Stimulated activated CD8-positive, alpha-beta memory T cell treated with anti-CD3 and anti-CD28 coated beads, Interleukin-12 subunit alpha, Interleukin-12 subunit beta, amount 100 ng/mL, for 24 hours (primary cell): Measurements from ENCODE around the gene EPHA6.

ENCODE experiments used
- DNase-seq: peaks from one replicate; pipeline ENCODE4 v3.0.0-alpha.2; 2020; ENCODE audit errors: extremely low read depth

The EPHA6 gene

DNA sequence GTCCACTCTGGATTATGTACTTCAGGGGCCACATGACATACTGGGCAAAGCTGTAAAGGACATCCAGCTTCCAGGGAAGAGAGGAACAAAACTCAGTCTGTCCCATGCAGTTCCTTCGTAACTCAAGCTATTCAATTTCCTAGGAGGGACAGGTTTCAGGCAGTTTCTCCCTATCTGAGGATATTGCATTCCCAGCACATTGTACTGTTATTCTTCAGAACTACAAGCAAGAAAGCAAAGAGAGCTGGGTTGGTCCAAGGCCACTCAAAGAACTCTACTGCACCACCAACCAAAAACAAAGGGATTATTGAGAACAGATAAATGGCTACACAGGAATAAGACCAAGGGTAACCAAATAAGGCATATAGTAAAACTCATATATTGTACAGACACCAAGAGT is 832.5 kb downstream of the EPHA6 start:
- no peak for DNase-seq

DNA sequence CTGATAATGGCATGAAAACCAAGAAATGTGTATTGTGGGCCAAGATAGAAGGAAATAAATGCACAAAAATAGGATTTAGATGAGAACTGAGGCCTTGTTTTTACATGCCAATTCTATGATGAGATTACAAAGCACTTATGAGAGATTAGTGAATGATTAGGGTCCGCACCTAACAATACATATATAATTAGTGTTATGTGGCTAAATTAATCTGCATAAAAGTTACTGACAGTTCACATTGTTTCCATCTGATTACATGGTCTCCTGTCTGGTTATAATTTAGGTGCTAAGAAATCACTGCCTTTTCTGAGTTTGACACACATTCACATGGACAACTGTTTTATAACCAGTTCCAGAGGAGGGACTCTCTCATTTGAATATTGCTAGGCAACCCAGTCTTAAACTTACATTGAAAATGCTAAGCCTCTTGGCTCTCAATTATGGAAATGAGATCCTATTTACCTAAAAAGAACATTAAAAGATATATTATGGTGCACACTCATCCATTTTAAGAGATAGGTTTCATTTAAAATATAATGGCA is 833.1 kb downstream of the EPHA6 start:
- DNase-seq = no peak

DNA sequence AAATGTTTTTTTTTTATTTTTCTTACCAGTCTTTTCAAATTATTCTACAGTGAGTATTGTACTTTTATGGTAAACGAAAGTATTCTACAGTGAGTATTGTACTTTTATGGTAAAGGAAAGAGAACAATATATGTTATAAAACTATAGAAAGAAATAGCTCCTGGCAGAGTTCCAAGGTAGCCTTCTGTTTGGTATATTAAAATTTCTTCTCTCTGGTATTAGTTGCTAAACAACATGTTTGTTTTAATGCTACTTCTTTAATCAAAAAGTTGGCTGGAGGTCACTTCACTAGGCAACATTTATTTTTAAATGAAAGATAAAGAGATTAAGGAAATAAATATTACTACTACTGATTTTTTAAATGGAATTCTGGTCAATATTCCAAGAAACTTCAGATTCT is 841.6 kb downstream of the EPHA6 start:
- no peak for DNase-seq

DNA sequence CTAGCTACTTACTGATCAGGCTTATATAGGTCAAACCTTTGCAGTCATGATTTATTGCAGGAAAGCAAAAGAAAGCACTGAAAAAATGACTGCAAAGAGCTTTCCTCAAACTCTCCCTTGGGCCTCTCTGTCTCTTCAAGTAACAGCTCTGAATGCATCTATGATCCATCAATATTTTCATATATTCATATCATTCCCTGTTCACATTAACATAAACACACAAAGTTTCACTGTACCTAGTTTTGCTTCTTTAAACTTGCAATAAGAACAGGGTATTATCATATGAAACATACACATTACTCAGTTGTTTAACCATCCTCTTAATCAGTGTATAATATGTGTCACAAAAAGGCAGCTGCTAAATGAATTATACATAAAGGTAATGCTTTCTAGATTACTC is 842.2 kb downstream of the EPHA6 start:
- DNase-seq = no peak

DNA sequence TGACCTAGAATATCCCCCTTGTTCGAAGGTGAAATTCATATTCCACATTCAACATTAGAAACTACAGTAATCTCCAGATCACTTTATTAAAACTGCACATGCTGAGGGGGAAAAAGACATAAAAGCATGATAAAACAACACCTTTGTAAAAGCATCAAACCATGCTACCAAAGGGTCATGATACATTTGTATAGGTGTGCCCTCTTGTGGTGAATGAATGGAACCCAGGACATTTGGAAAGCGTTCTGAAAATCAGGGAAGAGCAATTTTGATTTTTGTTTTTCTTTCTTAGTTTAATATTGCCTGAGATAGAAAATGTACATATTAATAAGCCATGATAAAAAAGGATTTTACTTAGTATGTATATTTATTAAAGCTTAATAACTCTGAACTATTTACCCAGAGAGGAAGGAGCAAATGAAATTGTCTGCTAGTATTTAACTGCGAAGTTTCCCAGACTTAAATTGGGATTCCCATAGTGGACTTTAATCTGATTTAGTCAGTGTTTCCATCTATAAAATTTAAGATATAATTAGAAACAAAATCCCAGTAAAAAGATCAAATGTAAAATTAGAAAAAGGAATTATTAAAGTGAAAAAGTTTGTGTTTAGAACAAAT is 844.4 kb downstream of the EPHA6 start:
- DNase-seq = no peak

DNA sequence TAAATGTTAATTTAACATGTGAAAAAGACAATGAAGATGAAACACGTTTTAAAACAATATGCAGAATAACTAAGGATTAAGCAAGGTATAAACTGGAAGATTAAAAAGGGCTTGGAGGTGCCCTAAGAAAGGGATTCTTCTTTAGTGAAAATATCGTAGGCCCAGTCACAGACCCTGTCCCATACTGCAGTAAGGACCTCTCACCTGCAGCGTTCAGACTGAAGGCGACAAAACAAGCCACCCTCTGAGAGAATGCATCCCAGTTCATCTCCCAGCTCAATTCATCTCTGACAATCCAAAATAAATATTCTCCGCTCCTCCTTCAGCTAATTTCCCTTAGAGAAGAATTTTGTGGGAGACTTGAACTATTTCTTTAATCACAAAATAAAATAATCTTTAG is 847.9 kb downstream of the EPHA6 start:
- DNase-seq = no peak

DNA sequence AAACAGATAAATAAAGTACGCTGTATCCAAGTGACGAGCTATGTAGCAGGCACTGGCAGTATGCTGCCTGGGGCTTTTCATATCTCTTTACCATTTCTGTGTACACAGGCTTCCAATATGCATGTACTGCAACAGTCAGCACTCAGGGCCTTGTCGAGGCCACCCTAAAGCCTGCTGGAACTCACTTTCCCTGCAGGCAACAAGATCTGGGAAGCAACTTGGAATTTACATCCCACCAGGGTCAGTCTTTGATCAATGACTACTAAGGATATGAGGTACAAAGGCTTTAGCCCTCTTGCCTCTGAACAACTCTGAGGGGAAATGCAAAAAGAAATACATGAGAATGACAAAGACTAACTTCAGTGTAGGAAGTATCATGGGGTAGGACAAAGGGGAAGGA is 848.4 kb downstream of the EPHA6 start:
- DNase-seq = no peak

DNA sequence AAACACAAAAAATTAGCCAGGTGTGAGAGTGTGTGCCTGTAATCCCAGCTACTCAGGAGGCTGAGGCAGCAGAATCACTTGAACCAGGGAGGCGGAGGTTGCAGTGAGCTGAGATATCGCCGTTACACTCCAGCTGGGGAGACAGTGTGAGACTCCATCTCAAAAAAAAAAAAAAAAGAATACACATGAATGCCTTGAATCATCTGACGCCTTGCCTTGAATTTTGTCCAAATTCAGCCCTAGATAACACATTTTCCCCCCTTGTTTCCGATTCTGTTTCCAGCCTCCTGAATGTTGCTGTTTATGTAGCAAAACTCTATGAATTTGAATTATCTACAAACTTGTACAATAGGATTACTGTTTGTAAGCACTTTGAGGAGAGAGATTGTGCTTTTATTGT is 851.5 kb downstream of the EPHA6 start:
- DNase-seq = no peak

DNA sequence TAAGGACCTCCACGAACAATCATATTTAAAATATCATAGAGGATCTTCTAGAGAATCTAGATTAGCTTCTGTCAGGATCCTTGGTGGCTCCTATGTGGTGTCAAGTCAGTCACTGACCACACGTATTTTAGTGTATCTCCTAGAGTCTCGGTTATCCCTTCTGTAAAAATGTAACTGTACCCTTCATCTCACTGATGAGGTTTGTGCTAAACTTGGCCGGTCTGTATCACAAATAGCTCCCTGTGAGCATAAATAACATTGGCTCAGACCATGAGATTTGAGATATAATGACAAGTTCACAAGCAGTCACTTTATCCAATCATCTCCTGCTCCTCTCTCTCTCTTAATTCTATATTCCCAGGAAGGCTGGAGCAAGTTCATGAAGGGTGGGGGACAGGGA is 856.6 kb downstream of the EPHA6 start:
- DNase-seq = no peak

DNA sequence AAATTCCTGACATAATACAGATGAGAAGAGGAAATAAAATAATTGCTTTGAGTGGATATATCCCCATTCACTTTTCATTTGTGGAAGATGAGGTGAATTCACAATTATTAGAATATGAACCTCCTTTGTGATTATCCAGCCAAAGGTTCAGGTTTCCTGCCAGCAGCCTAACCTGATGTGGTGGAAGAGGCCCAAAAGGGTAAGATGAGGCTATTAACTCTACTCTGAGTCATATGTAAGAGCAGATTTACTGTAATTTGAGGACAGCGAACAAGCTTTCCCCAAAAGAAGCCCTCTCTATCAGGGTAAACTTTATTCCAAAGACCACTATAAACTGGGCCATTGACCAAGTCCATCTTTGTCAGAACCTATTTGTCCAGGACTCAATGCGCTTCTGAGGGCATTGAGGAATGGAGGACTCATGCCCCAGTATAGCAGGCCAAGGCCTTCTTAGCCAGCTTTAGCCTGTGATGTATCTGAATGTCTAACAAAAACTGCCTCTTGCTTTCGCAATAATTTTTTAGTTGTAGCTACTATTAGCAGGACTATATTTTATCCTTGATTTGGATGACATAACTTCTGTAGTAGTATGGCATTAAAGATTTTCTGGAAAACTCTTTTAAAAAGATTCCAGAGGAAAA is 859.1 kb downstream of the EPHA6 start:
- no peak for DNase-seq

DNA sequence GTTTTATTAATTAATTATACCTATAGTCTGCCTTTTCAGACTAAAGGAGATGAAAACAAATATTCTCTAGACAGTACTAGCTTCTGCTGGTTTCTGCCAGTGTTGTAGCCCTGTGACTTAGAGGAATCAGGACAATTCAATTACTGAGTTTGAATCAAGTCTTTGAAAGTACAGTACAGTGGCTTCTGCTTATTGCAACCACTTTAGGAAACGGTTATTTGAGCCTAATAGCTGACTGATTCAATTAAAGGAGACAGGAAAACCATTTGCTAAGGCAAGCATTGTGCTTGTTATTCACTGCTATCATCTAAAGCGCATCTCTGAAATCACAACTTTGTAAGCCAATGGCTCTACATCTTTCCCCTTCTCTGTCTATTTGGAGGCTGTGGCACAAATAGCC is 860.1 kb downstream of the EPHA6 start:
- no peak for DNase-seq

DNA sequence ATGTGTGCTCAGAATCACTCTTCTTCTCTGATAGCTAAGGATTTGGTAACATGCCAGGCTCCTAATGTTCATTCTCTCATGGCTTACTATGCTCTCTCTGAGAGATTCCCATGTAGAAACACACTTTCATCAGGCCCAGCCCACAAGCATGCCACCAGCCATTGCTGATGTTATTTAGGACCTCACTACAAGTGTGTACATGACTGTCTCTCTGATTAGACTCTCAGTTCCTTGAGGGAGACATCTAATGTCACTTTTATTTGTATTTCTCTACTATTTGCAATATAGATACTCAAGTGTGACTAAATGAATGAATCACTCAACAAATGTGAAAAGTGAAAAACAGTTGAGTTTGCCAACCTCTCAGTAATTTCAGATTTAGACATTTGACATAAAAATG is 865.8 kb downstream of the EPHA6 start:
- no peak for DNase-seq

DNA sequence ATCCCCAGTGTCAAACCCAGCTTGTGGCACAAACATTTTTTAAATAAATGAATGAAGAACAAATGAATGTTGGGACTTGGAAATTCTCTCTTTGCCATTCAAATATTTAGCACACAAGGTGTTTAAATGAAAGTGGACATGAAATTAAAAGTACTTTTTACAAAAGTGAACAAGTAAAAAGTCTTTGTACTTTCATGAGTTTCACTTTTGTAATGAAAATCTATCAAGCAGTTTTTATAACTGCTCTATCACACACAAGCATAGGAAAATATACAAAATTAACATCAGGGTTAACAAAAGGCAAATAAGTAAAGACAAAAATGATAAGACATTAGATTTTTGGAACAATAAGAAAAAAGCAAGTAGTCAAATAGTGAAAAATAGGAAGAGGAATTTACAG is 866.3 kb downstream of the EPHA6 start:
- no peak for DNase-seq

DNA sequence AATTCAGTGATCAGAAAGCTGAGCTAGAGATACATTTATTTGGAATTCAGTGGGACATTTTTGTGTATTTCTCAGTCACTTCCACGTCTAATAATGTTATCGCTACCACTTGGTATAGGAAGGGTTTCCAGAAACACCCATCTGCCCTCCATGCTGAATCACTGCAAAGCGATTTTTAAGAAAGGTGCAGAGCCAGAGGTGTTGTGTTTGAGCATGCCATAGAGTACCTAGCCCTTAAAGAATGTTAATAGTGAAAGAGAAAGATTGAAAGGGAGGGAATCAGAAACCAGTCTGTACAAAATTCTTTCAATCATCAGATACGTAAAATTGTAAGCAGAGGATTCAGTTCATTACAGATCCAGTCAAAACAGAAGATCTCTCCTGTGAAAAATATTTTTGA is 870.1 kb downstream of the EPHA6 start:
- DNase-seq = no peak

DNA sequence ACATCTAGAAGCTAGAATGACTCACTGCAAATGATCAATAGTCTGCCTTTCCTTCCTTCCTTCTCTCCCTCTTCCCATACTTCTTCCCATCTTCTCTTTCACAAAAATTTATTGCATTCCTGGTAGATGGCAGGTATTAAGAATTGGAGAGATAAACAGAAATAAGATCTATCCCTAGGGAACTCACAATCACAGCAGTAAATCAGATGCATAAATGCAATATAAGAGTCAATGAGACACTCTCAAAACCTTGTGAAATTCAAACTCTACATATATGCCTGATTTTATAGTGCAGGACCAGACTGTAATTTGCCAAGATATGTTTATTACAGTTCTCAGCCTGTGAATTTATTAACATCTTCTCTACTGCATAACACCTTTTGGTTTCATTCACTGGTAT is 871.9 kb downstream of the EPHA6 start:
- DNase-seq = no peak

DNA sequence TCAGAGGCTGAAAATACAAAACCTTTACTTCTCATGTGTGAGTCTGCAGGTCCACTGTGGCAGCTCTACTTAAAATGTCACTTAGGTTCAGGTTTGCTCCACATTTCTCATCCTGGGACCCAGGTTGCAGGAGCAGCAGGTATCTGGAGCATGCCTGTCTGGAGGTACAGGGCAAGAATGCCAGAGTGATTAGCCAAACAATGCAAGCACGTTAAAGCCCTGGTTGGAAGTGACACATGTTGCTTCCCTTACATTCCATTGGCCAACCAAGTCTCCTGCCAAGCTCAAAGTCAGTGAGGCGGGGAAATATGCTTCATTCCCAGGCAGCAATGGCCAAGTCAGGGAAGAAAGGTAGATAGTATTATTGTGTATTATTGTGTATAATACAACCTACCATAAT is 873.3 kb downstream of the EPHA6 start:
- no peak for DNase-seq

DNA sequence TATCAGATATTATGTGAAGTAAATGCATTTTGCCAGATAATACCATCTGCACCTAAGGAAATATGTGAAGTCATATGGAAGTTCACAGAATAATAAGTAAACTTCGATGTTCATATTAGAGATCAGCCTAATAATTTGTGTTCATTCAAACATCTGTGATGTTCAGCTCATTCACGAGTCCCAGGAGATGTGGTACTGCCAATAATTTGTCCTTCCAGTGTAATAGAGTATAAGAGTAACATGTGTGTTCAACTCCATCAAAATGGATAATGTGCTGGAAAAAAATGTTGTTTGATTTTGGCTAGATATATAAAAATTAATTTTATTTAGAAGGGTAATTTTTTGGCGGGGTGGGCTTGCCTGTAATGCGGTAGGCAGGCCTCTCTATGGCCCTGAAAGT is 874.7 kb downstream of the EPHA6 start:
- no peak for DNase-seq

DNA sequence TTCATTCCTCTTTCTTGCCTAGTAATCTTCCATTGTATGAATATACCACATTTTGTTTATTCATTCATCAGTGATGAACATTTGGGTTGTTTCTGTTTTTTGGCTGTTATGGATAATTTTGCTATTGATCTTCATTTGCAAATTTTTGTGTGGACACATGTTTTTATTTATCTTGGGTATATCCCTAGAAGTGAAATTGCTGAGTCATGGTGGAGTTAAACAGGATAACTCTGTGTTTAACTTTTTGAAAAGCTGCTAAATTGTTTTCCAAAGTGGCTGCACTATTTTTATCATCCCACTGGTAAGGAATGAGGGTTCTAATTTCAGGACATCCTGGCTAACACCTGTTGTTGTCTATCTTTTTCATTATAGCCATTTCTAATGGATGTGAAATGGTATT is 875.6 kb downstream of the EPHA6 start:
- no peak for DNase-seq

DNA sequence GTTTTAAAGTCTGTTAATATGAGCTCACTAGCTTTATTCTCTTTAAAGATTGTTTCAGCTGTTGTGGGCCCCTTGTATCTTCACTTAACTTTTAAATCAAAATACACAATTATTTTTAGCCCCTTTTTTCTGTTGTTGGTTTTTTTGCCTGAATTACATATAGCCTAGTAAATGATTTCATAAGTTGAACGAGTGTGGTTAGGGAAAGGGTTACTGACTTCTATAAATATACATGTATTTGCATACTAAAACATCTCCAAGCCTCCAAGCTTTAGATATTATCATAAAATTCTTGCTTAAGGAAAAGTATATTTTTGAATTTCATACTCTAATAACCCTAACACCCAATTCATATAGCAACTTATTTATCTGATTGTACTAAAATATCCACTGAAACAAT is 877.0 kb downstream of the EPHA6 start:
- no peak for DNase-seq

DNA sequence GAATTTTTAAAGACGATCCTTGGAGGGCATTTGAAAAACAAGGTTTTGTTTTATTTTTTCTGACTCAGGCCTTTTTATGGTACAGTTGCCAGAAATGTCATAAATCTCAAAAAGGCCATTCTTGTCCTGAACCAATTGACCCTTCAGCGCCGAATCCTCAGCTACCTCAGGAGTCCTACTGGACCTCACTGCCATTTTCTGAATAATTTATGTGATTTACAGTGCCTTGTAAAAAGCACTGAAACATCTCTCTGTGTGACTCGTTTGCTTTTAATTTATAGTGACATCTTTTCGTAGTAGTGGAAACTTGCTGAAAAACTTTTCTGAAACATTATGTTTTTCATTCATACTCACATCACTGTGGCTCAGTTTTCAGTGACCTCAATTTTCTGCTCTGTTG is 878.0 kb downstream of the EPHA6 start:
- DNase-seq = no peak

DNA sequence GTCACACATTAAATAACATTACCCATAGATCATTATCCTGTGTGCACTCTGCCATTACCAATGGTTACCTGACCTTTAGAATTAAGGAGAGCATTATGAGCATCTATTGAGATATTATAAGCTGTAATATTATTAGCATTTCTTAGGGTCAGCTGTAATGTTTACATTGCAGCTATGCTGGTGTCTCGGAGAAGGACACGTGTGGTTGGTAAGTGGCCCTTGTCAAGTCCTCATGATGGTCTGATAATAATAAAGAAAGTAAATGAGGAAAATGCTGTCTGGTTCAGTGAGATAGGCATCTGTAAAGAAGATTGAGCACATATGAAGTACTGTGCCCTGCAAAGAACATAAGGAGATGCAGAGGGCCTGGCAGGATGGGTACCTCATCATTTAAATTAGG is 878.4 kb downstream of the EPHA6 start:
- DNase-seq = no peak

DNA sequence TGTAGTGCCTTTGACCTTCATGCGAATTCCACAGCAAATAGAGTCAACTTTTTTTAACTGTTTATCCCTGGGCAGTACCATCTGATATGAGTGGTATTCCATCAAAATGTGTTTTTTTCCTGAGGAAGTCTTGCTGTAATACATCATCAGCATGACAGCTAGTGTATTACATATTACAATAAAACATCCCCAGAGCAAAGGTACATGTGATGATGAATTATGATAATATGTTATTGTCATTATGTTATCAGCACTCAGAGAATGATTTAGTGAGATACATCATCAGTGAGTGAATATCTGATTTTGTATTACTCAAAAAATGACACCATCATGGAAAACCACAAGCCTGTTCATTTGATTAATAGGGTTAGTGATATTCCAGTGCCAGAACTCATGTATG is 880.5 kb downstream of the EPHA6 start:
- DNase-seq = no peak

DNA sequence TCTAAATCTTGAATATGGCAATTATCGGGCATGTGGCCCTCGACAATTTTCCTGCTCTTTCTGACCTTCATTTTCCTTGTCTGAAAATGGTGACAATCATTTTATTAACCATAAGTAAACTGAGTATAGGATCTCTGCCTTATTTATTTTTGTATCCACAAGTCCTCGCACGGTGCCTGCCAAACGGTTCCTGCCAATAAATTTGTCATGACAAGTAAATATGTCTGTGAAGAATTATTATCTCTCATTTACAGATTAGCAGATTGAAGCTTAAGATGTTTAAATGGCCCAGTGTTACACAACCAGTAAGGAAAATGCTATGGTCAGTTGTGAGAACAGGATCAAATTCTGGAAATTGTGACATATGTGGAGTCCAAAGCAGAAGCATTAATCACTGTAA is 884.3 kb downstream of the EPHA6 start:
- DNase-seq = no peak

DNA sequence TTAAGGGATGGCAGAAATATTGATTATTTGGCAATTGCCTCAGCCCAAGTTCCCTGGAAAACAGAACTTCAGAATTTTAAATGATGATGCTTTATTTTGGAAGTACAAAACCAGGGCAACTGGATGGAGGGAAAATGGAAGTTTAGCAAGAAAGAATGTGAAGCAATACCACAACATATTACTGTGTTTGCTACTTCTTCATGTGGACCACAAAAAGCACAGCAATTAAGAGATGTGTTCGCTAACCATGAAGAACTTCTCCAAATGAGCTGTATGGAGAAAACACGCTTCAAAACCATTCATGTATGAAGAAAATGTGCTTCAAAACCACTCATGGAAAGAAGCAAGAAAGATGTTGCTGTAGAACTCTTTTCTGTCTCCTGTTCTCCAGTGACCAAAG is 885.5 kb downstream of the EPHA6 start:
- DNase-seq = no peak
